HEK293T (cell line): ENCODE results near the gene TNFRSF9.
"Not testable (repeated sequence)": the region's sequence is repeated elsewhere in the genome, so short reads cannot be mapped to it uniquely, and the experiment has no call there.

Source experiments
- CTCF ChIA-PET: fragments of 350-600 bp; formaldehyde crosslinking; extraction: SDS; loops from one replicate; lab custom pipeline; 2021; ENCODE audit warnings: antibody characterized with exemption, inconsistent platforms; lab: Yijun Ruan, JAX
- POLR2A ChIA-PET: fragments of 350-600 bp; formaldehyde crosslinking; extraction: SDS; loops from one replicate; lab custom pipeline; 2020; ENCODE audit warnings: antibody characterized with exemption, inconsistent platforms; lab: Yijun Ruan, JAX
- DNase-seq: peaks from one replicate; pipeline ENCODE4 v3.0.0; 2012; ENCODE audit warnings: mixed read lengths; ENCODE audit errors: extremely low spot score
- ARNT ChIP-seq: fragments of 450-650 bp; IDR thresholded peaks from 2 replicates; pipeline ENCODE4 v1.6.1; 2017; ENCODE audit warnings: mild to moderate bottlenecking
- BHLHE40 ChIP-seq: fragments of 450-650 bp; IDR thresholded peaks from 2 replicates; pipeline ENCODE4 v1.6.1; 2016; ENCODE audit warnings: mild to moderate bottlenecking, moderate library complexity, borderline replicate concordance
- CTBP1 ChIP-seq: fragments of 450-650 bp; IDR thresholded peaks from 2 replicates; pipeline ENCODE4 v1.6.1; 2016; ENCODE audit warnings: borderline replicate concordance
- ELF4 ChIP-seq: fragments of 450-650 bp; IDR thresholded peaks from 2 replicates; pipeline ENCODE4 v1.6.1; 2017; ENCODE audit warnings: antibody characterized with exemption
- FOXA1 ChIP-seq: fragments of 450-650 bp; IDR thresholded peaks from 2 replicates; pipeline ENCODE4 v1.6.1; 2016; ENCODE audit warnings: mild to moderate bottlenecking
- FOXK2 ChIP-seq: fragments of 450-650 bp; IDR thresholded peaks from 2 replicates; pipeline ENCODE4 v1.6.1; 2016; ENCODE audit warnings: mild to moderate bottlenecking
- FOXM1 ChIP-seq: fragments of 450-650 bp; IDR thresholded peaks from 2 replicates; pipeline ENCODE4 v1.6.1; 2017; ENCODE audit warnings: mild to moderate bottlenecking, borderline replicate concordance
- HDGF ChIP-seq: fragments of 450-650 bp; IDR thresholded peaks from 2 replicates; pipeline ENCODE4 v1.6.1; 2017; ENCODE audit warnings: antibody characterized with exemption, borderline replicate concordance
- L3MBTL2 ChIP-seq: fragments of 450-650 bp; conservative IDR thresholded peaks from 2 replicates; pipeline ENCODE4 v1.6.1; 2016; ENCODE audit warnings: mild to moderate bottlenecking
- LEF1 ChIP-seq: fragments of 450-650 bp; IDR thresholded peaks from 2 replicates; pipeline ENCODE4 v1.6.1; 2017; ENCODE audit warnings: mild to moderate bottlenecking, borderline replicate concordance
- NFRKB ChIP-seq: fragments of 450-650 bp; IDR thresholded peaks from 2 replicates; pipeline ENCODE4 v1.6.1; 2016; ENCODE audit warnings: mild to moderate bottlenecking, moderate library complexity
- SP1 ChIP-seq: fragments of 450-650 bp; IDR thresholded peaks from 2 replicates; pipeline ENCODE4 v1.6.1; 2017
- SUZ12 ChIP-seq: fragments of 450-650 bp; IDR thresholded peaks from 2 replicates; pipeline ENCODE4 v1.6.1; 2016; ENCODE audit warnings: mild to moderate bottlenecking
- TARDBP ChIP-seq: fragments of 450-650 bp; IDR thresholded peaks from 2 replicates; pipeline ENCODE4 v1.6.1; 2016
- ZNF384 ChIP-seq: fragments of 450-650 bp; IDR thresholded peaks from 2 replicates; pipeline ENCODE4 v1.6.1; 2016
- TF ChIP-seq, protein P1 (sequence below): fragments of 450-650 bp; IDR thresholded peaks from 2 replicates; pipeline ENCODE4 v1.6.1; 2016

TNFRSF9 gene

GRCh38 chr1:7972285-7972684 lies 31.6 kb upstream of the TNFRSF9 start:
- TF ChIP-seq SP1 = no peak
- TF ChIP-seq, protein P1, sequence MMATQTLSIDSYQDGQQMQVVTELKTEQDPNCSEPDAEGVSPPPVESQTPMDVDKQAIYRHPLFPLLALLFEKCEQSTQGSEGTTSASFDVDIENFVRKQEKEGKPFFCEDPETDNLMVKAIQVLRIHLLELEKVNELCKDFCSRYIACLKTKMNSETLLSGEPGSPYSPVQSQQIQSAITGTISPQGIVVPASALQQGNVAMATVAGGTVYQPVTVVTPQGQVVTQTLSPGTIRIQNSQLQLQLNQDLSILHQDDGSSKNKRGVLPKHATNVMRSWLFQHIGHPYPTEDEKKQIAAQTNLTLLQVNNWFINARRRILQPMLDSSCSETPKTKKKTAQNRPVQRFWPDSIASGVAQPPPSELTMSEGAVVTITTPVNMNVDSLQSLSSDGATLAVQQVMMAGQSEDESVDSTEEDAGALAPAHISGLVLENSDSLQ = no peak
- no peak for TF ChIP-seq BHLHE40
- no peak for TF ChIP-seq FOXK2
- TF ChIP-seq HDGF = no peak
- TF ChIP-seq SUZ12 = no peak
- no peak for TF ChIP-seq ELF4
- TF ChIP-seq ARNT = no peak
- TF ChIP-seq FOXM1 = no peak
- TF ChIP-seq FOXA1 = no peak
- no peak for TF ChIP-seq L3MBTL2
- CTCF ChIA-PET = interaction anchor here (1.9 kb wide), 1 partner anchor 11 kb away, joined by 6 read pairs; no protein-coding TSS in a partner anchor
- no peak for DNase-seq
- POLR2A ChIA-PET = no interaction called here

DNA sequence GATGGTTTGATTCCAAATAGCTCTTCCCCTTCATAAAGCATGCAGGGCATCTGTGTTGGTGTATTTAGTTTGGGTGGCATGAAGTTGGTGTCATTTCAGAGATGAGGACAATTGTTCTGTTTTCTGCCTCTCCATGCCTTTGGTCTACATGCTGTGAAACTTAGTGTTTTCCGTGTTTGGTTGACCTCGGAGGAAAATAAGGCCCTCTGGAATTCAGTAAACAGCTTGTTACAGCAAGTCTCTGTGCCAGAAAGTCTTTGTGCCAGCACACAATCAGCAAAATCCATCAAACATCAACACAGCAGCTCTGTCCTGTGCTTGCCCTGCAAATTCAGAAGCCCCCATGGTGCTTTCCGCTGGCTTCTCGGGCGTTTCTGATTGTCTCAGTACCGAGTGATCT lies 30.4 kb upstream of the TNFRSF9 start:
- ChIA-PET POLR2A (no interaction called here), CTCF (no interaction called here)
- no peak for TF ChIP-seq CTBP1
- DNase-seq = no peak

- ChIA-PET CTCF (interaction anchor here (0.7 kb wide), 1 partner anchor 14 kb away, joined by 4 read pairs; no protein-coding TSS in a partner anchor), POLR2A (no interaction called here)
- TF ChIP-seq, protein P1 = no peak
- TF ChIP-seq NFRKB = no peak
- no peak for TF ChIP-seq ZNF384
- no peak for TF ChIP-seq SUZ12
- TF ChIP-seq HDGF = no peak
- no peak for TF ChIP-seq TARDBP
- TF ChIP-seq LEF1 = no peak
- TF ChIP-seq SP1 = no peak
- TF ChIP-seq FOXA1 = no peak
- no peak for TF ChIP-seq FOXM1
- TF ChIP-seq ARNT = no peak
- no peak for TF ChIP-seq BHLHE40
- no peak for TF ChIP-seq L3MBTL2
- TF ChIP-seq ELF4 = no peak
- TF ChIP-seq CTBP1 = no peak
- TF ChIP-seq FOXK2 = no peak
- no peak for DNase-seq
Measured at GRCh38 chr1:7970246-7970645, 29.6 kb upstream of the TNFRSF9 start.

- ChIA-PET CTCF (interaction anchor here (0.7 kb wide), 1 partner anchor 396 kb away, joined by 3 read pairs; no protein-coding TSS in a partner anchor), POLR2A (no interaction called here)
- DNase-seq = no peak
- TF ChIP-seq FOXM1 (no peak), BHLHE40 (no peak), ELF4 (no peak), SUZ12 (no peak), CTBP1 (no peak), ZNF384 (no peak), SP1 (no peak), FOXK2 (no peak), L3MBTL2 (no peak), TARDBP (no peak), HDGF (no peak), LEF1 (no peak), ARNT (no peak), FOXA1 (no peak)
- TF ChIP-seq, protein P1 = no peak
Measured at GRCh38 chr1:7967651-7968050, 27.0 kb upstream of the TNFRSF9 start.

DNA sequence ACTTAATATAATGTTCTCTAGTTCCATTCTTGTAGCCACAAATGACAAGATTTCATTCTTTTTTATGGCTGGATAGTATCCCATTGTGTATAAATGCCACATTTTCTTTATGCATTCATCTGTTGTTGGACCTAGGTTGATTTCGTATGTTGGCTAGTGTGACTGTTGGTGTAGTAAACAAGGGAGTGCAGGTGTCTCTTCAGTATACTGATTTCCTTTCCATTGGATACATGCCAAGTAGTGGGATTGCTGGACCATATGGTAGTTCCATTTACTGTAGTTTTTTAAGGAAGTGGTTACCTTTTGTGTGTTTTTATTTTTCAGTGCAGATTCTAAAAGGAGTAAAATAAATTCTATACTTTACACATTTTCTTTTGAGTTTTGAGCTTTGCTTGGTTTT lies 26.6 kb upstream of the TNFRSF9 start:
- ChIA-PET POLR2A (no interaction called here), CTCF (interaction anchor here (0.7 kb wide), 1 partner anchor 396 kb away, joined by 3 read pairs; no protein-coding TSS in a partner anchor)
- no peak for DNase-seq
- no peak for TF ChIP-seq FOXM1

- ChIA-PET CTCF (interaction anchor here (0.6 kb wide), 1 partner anchor 65 kb away, joined by 5 read pairs; no protein-coding TSS in a partner anchor), POLR2A (interaction anchor here (0.7 kb wide), 1 partner anchor 16 kb away, joined by 3 read pairs; no protein-coding TSS in a partner anchor)
- no peak for DNase-seq
- no peak for TF ChIP-seq ARNT
- no peak for TF ChIP-seq L3MBTL2
- TF ChIP-seq CTBP1 = no peak
- no peak for TF ChIP-seq BHLHE40
- no peak for TF ChIP-seq TARDBP
- TF ChIP-seq LEF1 = no peak
- no peak for TF ChIP-seq SP1
- no peak for TF ChIP-seq FOXK2
- no peak for TF ChIP-seq FOXM1
- TF ChIP-seq FOXA1 = no peak
- TF ChIP-seq, protein P1 = no peak
- no peak for TF ChIP-seq HDGF
- no peak for TF ChIP-seq ZNF384
- TF ChIP-seq SUZ12 = no peak
- TF ChIP-seq ELF4 = no peak
- TF ChIP-seq NFRKB = no peak
Measured at GRCh38 chr1:7964476-7964875, 23.8 kb upstream of the TNFRSF9 start.

DNA sequence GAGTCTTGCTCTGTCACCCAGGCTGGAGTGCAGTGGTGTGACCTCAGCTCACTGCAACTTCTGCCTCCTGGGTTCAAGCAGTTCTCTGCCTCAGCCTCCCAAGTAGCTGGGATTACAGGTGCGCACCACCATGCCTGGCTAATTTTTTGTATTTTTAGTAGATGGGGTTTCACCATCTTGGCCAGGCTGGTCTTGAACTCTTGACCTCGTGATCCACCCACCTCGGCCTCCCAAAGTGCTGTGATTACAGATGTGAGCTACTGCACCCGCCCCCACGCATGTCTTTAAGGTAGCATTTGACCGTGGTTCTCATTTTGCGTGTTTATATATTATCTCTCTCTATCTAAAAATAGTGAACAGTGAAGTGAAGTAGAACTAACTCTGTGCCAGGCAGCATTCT lies 23.2 kb upstream of the TNFRSF9 start:
- ChIA-PET CTCF (interaction anchor here (0.6 kb wide), 1 partner anchor 64 kb away, joined by 5 read pairs; no protein-coding TSS in a partner anchor), POLR2A (interaction anchor here (1.3 kb wide), 1 partner anchor 23 kb away, joined by 4 read pairs; the partner anchor contains the start of gene TNFRSF9)
- not testable (repeated sequence) for DNase-seq

- CTCF ChIA-PET, DNase-seq: not testable (repeated sequence)
- POLR2A ChIA-PET = interaction anchor here (1.3 to 1.7 kb wide), 2 partner anchors 12 to 23 kb away, joined by 4 to 10 read pairs; partner anchors contain the start of gene TNFRSF9
Measured at GRCh38 chr1:7963378-7963730, 22.7 kb upstream of the TNFRSF9 start.
